HUES6 (cell line): ENCODE measurements around the gene DISC1.
"Not testable (repeated sequence)": the region's sequence is repeated elsewhere in the genome, so short reads cannot be mapped to it uniquely, and the experiment has no call there.

Experiments
- H3K27ac ChIP-seq: 2 replicates; pipeline ENCODE4 v1.7.0; 2013; ENCODE audit warnings: low read depth, mild to moderate bottlenecking, low read length, inconsistent platforms
- H3K27me3 ChIP-seq: 2 replicates; pipeline ENCODE4 v1.6.1; 2013; ENCODE audit warnings: low read length; ENCODE audit not compliant: control insufficient read depth, insufficient read depth
- H3K36me3 ChIP-seq: 2 replicates; pipeline ENCODE4 v1.6.1; 2013; ENCODE audit warnings: low read length; ENCODE audit not compliant: control insufficient read depth, insufficient read depth
- H3K4me1 ChIP-seq: 2 replicates; pipeline ENCODE4 v1.6.1; 2013; ENCODE audit warnings: low read length; ENCODE audit not compliant: control insufficient read depth, insufficient read depth
- H3K4me3 ChIP-seq: 2 replicates; pipeline ENCODE4 v1.5.1; 2013; ENCODE audit warnings: low read depth, low read length
- H3K9ac ChIP-seq: one replicate; pipeline ENCODE4 v1.6.1; 2013; ENCODE audit warnings: mild to moderate bottlenecking, low read length
- H3K9me3 ChIP-seq: 2 replicates; pipeline ENCODE4 v1.6.1; 2013; ENCODE audit warnings: low read depth, low read length; ENCODE audit not compliant: control insufficient read depth, insufficient read depth

Gene DISC1

DNA sequence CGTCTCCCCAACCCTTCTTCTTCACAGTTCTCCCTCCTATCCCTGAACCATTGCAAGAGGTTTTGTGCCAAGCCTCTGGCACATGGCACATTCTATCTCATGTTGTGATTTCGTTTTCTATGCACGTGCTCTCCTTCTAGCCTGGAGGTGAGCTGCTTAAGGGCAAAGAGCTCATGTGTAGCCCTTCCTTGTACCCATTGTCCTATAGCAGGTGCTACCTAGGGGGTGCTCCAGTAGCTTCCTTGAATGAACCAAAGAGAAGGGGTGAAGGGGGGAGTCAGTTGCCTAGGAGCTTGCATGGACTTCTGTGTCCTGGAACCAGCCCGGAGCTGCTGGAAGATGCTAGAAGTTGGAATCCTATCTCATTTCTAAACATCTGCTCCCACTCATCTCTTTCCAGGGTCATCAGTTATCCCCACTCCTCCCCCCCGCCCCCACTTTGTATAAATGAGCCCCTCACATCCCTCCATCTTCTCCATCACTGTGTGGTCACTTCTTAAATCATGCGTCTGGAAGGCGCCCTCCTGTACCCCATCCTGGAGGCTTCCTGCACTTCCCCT is 535 bp upstream of the DISC1 start:
- H3K36me3 ChIP-seq = no peaks in the 10 kb centered on the region
- no peaks in the 10 kb centered on the region for H3K9me3 ChIP-seq
- no peak overlapping the region for H3K9ac ChIP-seq
- peaks cover 35% of the 10 kb centered on the region for H3K27me3 ChIP-seq
- peaks cover 3% of the 10 kb centered on the region; the same call in 1 of the 2 replicates for H3K4me1 ChIP-seq
- H3K4me3 ChIP-seq = peak overlapping the region; percentile 85
- no peak overlapping the region for H3K27ac ChIP-seq

DNA sequence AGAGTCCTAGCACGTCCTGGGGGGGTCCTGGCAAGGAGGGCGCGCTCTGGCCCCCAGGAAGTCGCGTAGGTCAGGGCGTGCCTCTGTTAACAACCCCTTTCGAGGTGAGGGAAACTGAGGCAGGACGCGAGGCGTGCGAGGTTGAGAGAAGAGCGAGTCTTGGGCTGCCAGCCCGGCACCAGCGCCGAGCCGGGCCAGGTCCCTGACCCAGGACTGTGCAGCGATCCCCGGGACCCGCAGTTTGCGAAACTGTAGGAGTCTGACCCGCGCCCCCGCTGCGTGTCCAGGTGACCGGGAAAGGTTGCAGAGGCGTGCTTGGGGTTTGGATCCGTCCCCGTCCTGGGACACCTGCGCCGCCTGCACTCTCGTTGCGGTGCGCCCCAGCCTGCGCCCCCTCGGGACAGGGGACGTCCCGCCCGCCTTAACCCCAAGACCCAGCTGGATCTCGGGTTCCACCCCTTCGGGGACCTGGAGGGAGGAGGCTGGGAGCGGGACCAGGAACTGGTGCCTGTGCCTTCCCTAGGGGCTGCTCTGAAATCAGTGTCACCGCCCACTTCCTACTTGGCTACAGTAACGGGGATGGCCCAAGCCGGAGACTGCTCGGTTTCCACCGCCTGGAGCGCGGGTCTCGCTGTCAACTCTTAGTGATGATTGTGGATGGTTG is 493 bp downstream of the DISC1 start:
- Histone ChIP-seq H3K36me3 (no peaks in the 10 kb centered on the region), H3K27ac (no peak overlapping the region), H3K4me1 (peaks cover 3% of the 10 kb centered on the region; the same call in 1 of the 2 replicates), H3K9me3 (no peaks in the 10 kb centered on the region), H3K9ac (peak overlapping the region; percentile 48), H3K4me3 (peak overlapping the region; percentile 85), H3K27me3 (peaks cover 26% of the 10 kb centered on the region)

DNA sequence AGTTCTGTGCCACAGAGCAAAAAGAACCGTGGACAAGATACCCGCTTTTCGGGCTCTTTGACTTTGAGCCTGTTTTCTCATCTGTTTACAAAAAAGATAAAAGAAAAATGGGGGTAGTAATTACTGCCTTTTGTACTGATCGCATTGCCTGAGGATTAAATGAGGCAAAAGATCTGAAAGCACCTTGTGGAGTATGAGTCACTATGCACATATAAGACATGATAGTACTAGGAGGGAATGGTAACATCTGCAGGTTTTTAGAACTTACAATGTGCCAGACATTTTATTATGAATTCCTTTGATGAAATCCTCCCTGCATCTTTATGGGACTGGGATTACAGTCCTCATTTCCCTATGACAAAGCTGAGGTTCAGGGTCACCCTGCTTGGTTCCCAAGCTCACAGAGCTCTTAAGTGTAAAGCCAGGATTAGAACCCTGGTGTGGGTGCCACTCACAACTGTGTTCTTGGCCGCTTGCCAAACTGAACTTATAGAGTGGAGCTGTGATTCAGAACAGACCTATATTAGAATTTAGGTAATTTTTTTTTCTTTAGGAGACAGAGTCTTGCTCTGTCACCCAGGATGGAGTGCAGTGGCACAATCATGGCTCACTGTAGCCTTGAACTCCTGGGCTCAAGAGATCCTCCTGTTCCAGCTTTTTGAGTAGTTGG is 1.8 kb downstream of the DISC1 start:
- H3K27me3 ChIP-seq = peaks cover 14% of the 10 kb centered on the region
- no peaks in the 10 kb centered on the region for H3K9me3 ChIP-seq
- H3K9ac ChIP-seq = no peak overlapping the region
- H3K4me3 ChIP-seq = no peak overlapping the region
- no peak overlapping the region for H3K27ac ChIP-seq
- no peaks in the 10 kb centered on the region for H3K36me3 ChIP-seq
- peaks cover 3% of the 10 kb centered on the region; the same call in 1 of the 2 replicates for H3K4me1 ChIP-seq

DNA sequence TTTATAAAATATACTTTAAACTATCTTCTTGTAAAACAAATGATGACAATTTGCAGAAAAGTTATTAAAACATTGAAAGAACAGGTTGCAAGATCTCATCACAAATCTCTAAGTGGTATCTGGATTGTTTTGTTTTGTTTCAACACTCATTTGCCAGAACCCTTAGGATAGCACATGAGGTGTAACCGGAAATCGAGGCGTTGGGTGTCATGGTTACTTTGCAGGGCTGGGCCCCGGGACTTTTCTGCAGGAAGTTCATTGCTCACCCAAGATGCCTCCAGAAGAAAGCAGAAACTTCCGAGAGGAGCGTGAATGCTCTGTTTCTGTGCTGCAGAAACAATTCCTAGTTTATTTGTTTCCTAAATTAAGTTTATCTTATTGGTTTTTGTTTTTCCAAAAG is 2.5 kb downstream of the DISC1 start:
- Histone ChIP-seq H3K4me3 (no peak overlapping the region), H3K27me3 (peaks cover 7% of the 10 kb centered on the region), H3K27ac (no peak overlapping the region), H3K9ac (no peak overlapping the region), H3K4me1 (peaks cover 3% of the 10 kb centered on the region; the same call in 1 of the 2 replicates), H3K9me3 (no peaks in the 10 kb centered on the region), H3K36me3 (no peaks in the 10 kb centered on the region)

DNA sequence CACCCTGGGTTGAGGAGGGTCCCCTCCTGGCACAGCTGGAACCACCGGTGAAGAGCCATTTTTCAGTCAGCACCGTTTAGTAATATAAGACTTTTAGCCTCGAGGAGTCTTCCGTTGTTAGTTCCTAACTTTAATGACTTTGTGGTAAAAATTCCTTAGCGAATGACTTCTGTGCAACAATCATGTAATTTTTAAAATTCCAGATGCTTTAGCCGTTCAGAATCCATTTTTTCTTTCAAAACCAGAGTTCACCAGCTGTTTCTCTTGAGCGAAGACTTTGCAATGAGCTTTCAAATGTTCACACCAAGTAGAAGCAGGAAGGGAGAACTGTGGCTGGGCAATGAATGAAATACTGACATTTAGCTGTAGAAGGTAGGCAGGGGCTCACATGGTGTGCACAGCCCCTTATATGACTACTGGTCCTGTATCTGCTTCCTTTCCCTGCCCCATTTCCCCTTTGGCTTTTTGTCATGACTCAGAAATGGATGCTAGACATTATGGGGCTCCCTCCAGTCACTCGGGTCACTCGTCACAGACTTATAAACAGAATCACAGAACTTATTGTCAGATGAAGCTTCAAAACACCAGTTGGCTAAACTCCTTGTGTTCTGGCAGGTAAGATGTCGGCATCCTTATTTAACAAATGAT is 4.1 kb downstream of the DISC1 start:
- Histone ChIP-seq H3K27me3 (peaks cover 5% of the 10 kb centered on the region), H3K4me3 (no peak overlapping the region), H3K36me3 (no peaks in the 10 kb centered on the region), H3K27ac (no peak overlapping the region), H3K9ac (no peak overlapping the region), H3K4me1 (peaks cover 3% of the 10 kb centered on the region; the same call in 1 of the 2 replicates), H3K9me3 (no peaks in the 10 kb centered on the region)

DNA sequence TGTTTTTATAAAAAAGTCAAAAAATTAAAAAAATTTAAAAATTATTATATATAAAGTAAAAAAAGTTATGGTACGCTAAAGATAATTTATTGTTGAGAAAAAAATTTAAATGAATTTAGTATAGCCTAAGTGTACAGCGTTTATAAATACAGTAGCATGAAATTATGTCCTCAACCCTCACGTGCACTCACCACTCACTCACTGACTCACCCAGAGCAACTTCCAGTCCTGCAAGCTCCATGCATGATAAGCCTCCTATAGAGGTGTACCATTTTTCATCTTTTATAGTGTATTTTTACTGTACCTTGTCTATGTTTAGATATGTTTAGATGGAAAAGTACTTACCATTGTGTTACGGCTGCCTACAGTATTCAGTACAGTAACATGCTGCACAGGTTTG is 5.1 kb downstream of the DISC1 start:
- Histone ChIP-seq H3K36me3 (no peaks in the 10 kb centered on the region), H3K4me3 (no peak overlapping the region), H3K27me3 (no peaks in the 10 kb centered on the region), H3K4me1 (peaks cover 4% of the 10 kb centered on the region; the same call in 1 of the 2 replicates), H3K27ac (no peak overlapping the region), H3K9ac (no peak overlapping the region), H3K9me3 (no peaks in the 10 kb centered on the region)

DNA sequence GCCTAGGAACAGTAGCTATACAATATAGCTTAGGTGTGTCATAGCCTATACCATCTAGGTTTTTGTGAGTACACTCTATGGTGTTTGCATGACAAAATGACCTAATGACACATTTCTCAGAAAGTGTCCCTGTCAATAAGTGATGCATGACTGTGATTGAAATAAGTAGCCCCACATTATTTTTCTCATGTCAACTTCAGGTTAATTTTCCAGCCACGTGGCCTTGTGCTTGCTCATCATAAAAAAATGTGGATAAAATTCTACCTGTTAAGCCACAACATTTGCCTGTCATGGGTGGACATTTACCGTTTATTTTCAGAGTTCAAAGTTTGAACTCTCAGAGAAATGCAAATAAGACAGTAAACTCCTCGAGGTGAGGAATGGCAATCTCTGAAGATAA is 5.5 kb downstream of the DISC1 start:
- no peaks in the 10 kb centered on the region for H3K9me3 ChIP-seq
- H3K4me1 ChIP-seq = peaks cover 4% of the 10 kb centered on the region; the same call in 1 of the 2 replicates
- no peaks in the 10 kb centered on the region for H3K36me3 ChIP-seq
- no peak overlapping the region for H3K27ac ChIP-seq
- H3K27me3 ChIP-seq = no peaks in the 10 kb centered on the region
- no peak overlapping the region for H3K4me3 ChIP-seq
- no peak overlapping the region for H3K9ac ChIP-seq

DNA sequence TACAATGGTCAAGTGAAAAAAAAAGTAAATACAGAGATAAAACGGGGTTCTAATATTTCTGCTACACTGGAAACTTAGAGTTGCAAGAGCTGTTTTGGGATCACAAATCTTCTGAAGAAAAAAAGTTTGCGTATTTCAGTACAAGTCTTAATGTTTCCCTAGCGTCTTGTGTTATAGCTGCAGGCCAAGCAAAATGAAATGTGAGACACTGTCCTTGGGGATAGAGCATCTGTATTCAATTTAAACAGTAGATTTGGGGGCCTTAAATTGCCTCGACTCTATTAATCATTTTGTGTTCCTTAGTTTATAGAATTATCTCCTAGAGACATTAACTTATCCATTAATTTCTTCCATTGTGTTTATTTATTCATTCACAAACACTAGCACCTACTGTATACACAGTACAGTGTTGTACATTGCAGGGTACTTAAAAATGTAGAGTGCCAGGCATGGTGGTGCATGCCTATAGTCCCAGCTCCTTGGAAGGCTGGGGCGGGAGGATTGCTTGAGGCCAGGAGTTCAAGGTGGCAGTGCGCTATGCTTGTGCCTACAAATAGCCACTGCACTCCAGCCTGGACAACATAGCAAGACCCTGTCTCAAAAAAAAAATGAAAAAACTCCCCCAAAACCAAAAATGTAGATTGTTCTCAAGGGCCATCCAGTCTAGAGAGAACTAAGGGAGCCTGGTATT is 7.9 kb downstream of the DISC1 start:
- H3K9ac ChIP-seq = no peak overlapping the region
- H3K27me3 ChIP-seq = no peaks in the 10 kb centered on the region
- no peak overlapping the region for H3K27ac ChIP-seq
- H3K9me3 ChIP-seq = no peaks in the 10 kb centered on the region
- H3K36me3 ChIP-seq = no peaks in the 10 kb centered on the region
- no peak overlapping the region for H3K4me3 ChIP-seq
- peaks cover 4% of the 10 kb centered on the region; the same call in 1 of the 2 replicates for H3K4me1 ChIP-seq

DNA sequence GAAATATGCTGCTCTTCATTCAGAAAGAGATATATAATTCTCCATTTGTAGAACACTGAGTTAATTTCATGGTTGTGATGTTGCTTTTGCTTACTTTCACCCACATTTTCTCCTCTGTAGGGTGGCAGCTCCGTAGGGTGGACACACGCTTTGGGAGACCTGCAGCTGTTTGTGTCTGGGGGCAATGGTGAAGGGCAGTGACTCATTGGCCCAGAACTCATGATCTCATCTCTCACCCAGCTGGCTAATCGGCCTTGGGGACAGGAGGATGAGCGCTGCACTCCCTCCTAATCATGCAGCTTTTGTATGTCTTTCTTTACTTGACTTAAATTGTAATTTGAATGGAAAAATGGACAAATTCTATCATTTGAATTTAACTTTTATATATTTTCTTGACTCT is 9.6 kb downstream of the DISC1 start:
- Histone ChIP-seq H3K4me1 (peaks cover 4% of the 10 kb centered on the region; the same call in 1 of the 2 replicates), H3K27me3 (no peaks in the 10 kb centered on the region), H3K4me3 (no peak overlapping the region), H3K36me3 (no peaks in the 10 kb centered on the region), H3K9me3 (no peaks in the 10 kb centered on the region), H3K9ac (no peak overlapping the region), H3K27ac (no peak overlapping the region)

DNA sequence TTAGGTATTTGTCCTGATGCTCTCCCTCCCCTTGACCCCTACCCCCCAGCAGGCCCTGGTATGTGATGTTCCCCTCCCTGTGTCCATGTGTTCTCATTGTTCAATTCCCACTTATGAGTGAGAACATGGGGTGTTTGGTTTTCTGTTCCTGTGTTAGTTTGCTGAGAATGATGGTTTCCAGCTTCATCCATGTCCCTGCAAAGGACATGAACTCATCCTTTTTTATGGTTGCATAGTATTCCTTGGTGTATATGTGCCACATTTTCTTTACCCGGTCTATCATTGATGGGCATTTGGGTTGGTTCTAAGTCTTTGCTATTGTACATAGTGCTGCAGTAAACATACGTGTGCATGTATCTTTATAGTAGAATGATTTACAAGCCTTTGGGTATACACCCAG is 10.3 kb downstream of the DISC1 start:
- H3K27ac ChIP-seq, H3K9ac ChIP-seq, H3K4me1 ChIP-seq, H3K27me3 ChIP-seq, H3K9me3 ChIP-seq, H3K4me3 ChIP-seq, H3K36me3 ChIP-seq: not testable (repeated sequence)
